ENCODE data around the gene NELFCD. TPM values are rescaled to one million over a fixed set of nuclear protein-coding genes. Genes with fewer than 3 reads are reported as not detected.

The NELFCD gene
- polyA plus RNA-seq, 3 donors, result 49.0 to 74.8 (median 50.1) TPM

DNA sequence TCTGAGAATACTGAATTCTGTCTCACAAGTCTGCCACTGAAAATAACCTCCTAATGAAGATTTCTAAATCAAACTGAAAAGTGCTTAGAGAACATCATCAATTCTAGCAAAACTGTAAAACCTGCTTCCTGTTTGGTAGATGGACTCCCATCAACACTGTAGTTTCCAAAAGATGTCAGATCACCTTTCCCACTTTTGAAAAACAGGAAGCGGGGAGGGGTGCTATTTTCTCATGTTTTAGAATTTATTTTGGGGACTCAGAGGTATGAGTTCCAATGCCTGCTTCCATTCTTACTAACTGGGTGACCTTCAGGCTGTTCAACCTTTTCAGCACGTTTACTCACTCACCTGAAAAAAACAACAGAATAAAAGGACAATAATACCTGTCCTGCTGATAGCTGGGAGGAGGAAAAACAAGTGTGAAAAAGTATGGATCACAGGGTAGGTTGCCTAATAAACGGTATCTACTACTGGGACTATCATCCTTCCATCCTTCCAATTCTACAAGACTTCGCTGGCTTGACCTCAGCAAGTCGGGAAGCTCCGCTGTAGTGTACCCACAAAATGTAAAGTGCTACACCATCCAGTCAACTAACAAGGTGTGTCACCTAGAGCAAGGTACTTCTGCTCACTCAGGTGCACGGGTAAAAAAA lies 50.0 kb downstream of the NELFCD start:
- intact Hi-C loops (cut with micrococcal nuclease), result loop anchor here (5.0 to 10.0 kb wide), 3 partner anchors 46 to 139 kb away; partner anchors contain the start of gene NELFCD (in 1 of the 2)
- peak overlapping the region in 1 of 2 donors; percentile 88 for H3K27ac ChIP-seq (ENCODE audit: low read depth in 1 of 2, low read length in 2 of 2)
- peaks cover 64 to 66% of the 10 kb centered on the region in 2 donors for H3K36me3 Mint-ChIP-seq

DNA sequence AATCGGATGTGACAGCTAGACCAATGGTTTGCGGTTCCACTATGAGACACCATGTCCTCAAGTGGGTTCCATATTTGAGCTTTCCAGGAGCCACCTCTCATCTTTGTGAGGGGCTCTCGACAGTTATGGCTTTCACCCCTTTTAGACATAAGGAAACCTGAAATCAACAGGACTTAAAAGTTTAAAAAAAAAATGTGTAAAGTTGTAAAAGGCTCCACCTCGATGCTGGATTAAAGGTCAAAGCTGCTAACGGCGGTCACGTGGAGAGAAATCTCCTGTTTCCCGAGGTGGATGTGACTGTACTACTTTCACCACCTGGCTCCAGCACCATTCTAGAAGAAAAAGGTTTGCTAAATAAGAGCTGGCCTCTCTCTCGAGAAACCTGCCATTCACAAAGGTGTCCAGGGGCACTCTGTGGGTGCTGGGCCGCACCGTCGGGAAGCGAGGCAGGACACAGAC lies 50.5 kb downstream of the NELFCD start:
- H3K9me3 ChIP-seq (replicated peaks in 1 of 2; ENCODE audit: control insufficient read depth in 1 of 2, insufficient read depth in 1 of 2, low read length in 2 of 2), result no peaks in the 10 kb centered on the region
- H2AFZ ChIP-seq (ENCODE audit: insufficient read depth, low read depth, low read length, poor library complexity, severe bottlenecking), result peak overlapping the region; percentile 82
- peak overlapping the region; percentile 52 to 83 (median 79) for H3K4me3 ChIP-seq (replicated peaks in 1 of 3; ENCODE audit: low read depth in 2 of 3, low read length in 3 of 3)
- H3K9me3 Mint-ChIP-seq, result no peaks in the 10 kb centered on the region
- H3K9ac ChIP-seq (ENCODE audit: insufficient read depth, low read length, poor library complexity, severe bottlenecking), result peak overlapping the region; percentile 83
- H3K4me3 Mint-ChIP-seq, result peak overlapping the region; percentile 94 to 97
- peaks cover 0 to 2% (median 0%) of the 10 kb centered on the region in 3 donors for H3K27me3 Mint-ChIP-seq (ENCODE audit: low read depth in 3 of 3)
- H4K20me1 ChIP-seq (ENCODE audit: insufficient read depth, low read length), result peaks cover 50% of the 10 kb centered on the region
- intact Hi-C loops (cut with micrococcal nuclease), result loop anchor here (2.0 to 10.0 kb wide), 5 partner anchors 23 to 139 kb away; partner anchors contain the start of gene NELFCD (in 1 of the 2)
- H3K27ac Mint-ChIP-seq, result peak overlapping the region; percentile 93 to 99 (median 97)
- no peaks in the 10 kb centered on the region for H3K27me3 ChIP-seq (ENCODE audit: control insufficient read depth in 2 of 2, insufficient read depth in 2 of 2, low read length in 2 of 2)
- H3K4me2 ChIP-seq (replicated peaks; ENCODE audit: extremely low read depth, low read length, poor library complexity, severe bottlenecking), result peak overlapping the region; percentile 78
- DNase-seq, result no peak
- H3K4me1 ChIP-seq (ENCODE audit: control insufficient read depth in 1 of 2, insufficient read depth in 2 of 2, low read length in 2 of 2), result peaks cover 23 to 41% of the 10 kb centered on the region in 2 donors
- H3K36me3 Mint-ChIP-seq, result peaks cover 64 to 67% of the 10 kb centered on the region in 2 donors
- H3K79me2 ChIP-seq (ENCODE audit: insufficient read depth, low read length), result peaks cover 56% of the 10 kb centered on the region
- peak overlapping the region; percentile 78 to 88 for H3K27ac ChIP-seq (ENCODE audit: low read depth in 1 of 2, low read length in 2 of 2)
- 19% methylated on average over 7 of the region's 13 CpGs for WGBS (ENCODE audit: insufficient coverage)
- H3K36me3 ChIP-seq (replicated peaks in 1 of 2; ENCODE audit: control insufficient read depth in 1 of 2, insufficient read depth in 2 of 2, low read length in 2 of 2), result peaks cover 51 to 69% of the 10 kb centered on the region in 2 donors
- TF ChIP-seq, protein P1, sequence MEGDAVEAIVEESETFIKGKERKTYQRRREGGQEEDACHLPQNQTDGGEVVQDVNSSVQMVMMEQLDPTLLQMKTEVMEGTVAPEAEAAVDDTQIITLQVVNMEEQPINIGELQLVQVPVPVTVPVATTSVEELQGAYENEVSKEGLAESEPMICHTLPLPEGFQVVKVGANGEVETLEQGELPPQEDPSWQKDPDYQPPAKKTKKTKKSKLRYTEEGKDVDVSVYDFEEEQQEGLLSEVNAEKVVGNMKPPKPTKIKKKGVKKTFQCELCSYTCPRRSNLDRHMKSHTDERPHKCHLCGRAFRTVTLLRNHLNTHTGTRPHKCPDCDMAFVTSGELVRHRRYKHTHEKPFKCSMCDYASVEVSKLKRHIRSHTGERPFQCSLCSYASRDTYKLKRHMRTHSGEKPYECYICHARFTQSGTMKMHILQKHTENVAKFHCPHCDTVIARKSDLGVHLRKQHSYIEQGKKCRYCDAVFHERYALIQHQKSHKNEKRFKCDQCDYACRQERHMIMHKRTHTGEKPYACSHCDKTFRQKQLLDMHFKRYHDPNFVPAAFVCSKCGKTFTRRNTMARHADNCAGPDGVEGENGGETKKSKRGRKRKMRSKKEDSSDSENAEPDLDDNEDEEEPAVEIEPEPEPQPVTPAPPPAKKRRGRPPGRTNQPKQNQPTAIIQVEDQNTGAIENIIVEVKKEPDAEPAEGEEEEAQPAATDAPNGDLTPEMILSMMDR (IDR thresholded peaks at IDR 0.05), result no peak
- H3K4me1 Mint-ChIP-seq, result peaks cover 49% of the 10 kb centered on the region

More for the DNA sequence above, 50.0 kb downstream of the NELFCD start:
- Histone ChIP-seq H3K4me3 (replicated peaks in 1 of 3; ENCODE audit: low read depth in 2 of 3, low read length in 3 of 3) (peak overlapping the region; percentile 52 to 83 (median 79)), H4K20me1 (ENCODE audit: insufficient read depth, low read length) (peaks cover 55% of the 10 kb centered on the region), H3K9me3 (replicated peaks in 1 of 2; ENCODE audit: control insufficient read depth in 1 of 2, insufficient read depth in 1 of 2, low read length in 2 of 2) (no peaks in the 10 kb centered on the region), H2AFZ (ENCODE audit: insufficient read depth, low read depth, low read length, poor library complexity, severe bottlenecking) (no peak overlapping the region), H3K9ac (ENCODE audit: insufficient read depth, low read length, poor library complexity, severe bottlenecking) (peak overlapping the region; percentile 83), H3K4me2 (replicated peaks; ENCODE audit: extremely low read depth, low read length, poor library complexity, severe bottlenecking) (peak overlapping the region; percentile 78), H3K4me1 (ENCODE audit: control insufficient read depth in 1 of 2, insufficient read depth in 2 of 2, low read length in 2 of 2) (peaks cover 23 to 41% of the 10 kb centered on the region in 2 donors), H3K27me3 (ENCODE audit: control insufficient read depth in 2 of 2, insufficient read depth in 2 of 2, low read length in 2 of 2) (no peaks in the 10 kb centered on the region), H3K79me2 (ENCODE audit: insufficient read depth, low read length) (peaks cover 61% of the 10 kb centered on the region), H3K36me3 (replicated peaks in 1 of 2; ENCODE audit: control insufficient read depth in 1 of 2, insufficient read depth in 2 of 2, low read length in 2 of 2) (peaks cover 48 to 69% of the 10 kb centered on the region in 2 donors)
- Mint-ChIP-seq H3K4me1 (peaks cover 50% of the 10 kb centered on the region), H3K4me3 (peak overlapping the region; percentile 94 to 97), H3K27ac (peak overlapping the region in 6 of 7 donors; percentile 93 to 99 (median 96)), H3K27me3 (ENCODE audit: low read depth in 3 of 3) (peaks cover 0 to 2% (median 0%) of the 10 kb centered on the region in 3 donors), H3K9me3 (no peaks in the 10 kb centered on the region)
- no peak for DNase-seq
- 83% methylated on average over 4 of the region's 7 CpGs for WGBS (ENCODE audit: insufficient coverage)
- TF ChIP-seq, protein P1 (IDR thresholded peaks at IDR 0.05), result no peak
